ENCODE measurements around the gene XPNPEP1.

XPNPEP1 gene

DNA sequence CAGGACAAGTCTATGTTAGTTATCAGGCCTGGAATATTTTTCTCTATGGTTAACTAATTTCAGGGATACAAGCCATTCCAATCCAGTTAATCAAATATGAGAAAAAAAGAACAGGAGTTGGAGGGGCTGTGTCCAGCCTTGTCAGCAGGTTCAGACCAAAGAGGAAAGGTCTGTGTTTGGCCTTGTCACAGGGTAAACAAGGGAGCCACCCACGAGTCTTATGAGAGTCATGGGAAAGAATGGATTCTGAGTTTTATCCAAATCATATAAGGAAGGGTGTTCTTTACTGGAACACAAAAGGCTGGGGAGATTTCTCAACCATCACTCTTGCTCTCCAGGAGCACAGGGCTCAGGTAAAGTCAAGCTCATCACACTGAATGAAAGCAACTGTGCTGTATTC is 99.1 kb downstream of the XPNPEP1 start:
- Histone ChIP-seq H3K27me3 (ENCODE audit: low read length) (no peaks in the 10 kb centered on the region), H3K4me2 (ENCODE audit: low read depth, low read length, poor library complexity, severe bottlenecking) (no peak overlapping the region), H3K79me2 (ENCODE audit: insufficient read depth, low read length) (no peaks in the 10 kb centered on the region), H4K20me1 (ENCODE audit: low read depth, low read length) (no peaks in the 10 kb centered on the region), H3K9ac (ENCODE audit: low read length) (no peak overlapping the region), H3K4me3 (ENCODE audit: insufficient read depth, low read length, poor library complexity, severe bottlenecking) (no peak overlapping the region), H3K27ac (ENCODE audit: low read depth, low read length) (no peak overlapping the region), H3F3A (ENCODE audit: insufficient read depth) (no peaks in the 10 kb centered on the region), H3K9me3 (ENCODE audit: insufficient read depth, low read length) (no peaks in the 10 kb centered on the region), H2AFZ (ENCODE audit: low read depth, low read length, severe bottlenecking) (no peak overlapping the region), H3K9me2 (replicated peaks; ENCODE audit: insufficient read depth, low read length) (no peaks in the 10 kb centered on the region; the same call in 1 of the 2 replicates), H3K36me3 (ENCODE audit: low read length) (no peaks in the 10 kb centered on the region)
- TF ChIP-seq, protein P1, sequence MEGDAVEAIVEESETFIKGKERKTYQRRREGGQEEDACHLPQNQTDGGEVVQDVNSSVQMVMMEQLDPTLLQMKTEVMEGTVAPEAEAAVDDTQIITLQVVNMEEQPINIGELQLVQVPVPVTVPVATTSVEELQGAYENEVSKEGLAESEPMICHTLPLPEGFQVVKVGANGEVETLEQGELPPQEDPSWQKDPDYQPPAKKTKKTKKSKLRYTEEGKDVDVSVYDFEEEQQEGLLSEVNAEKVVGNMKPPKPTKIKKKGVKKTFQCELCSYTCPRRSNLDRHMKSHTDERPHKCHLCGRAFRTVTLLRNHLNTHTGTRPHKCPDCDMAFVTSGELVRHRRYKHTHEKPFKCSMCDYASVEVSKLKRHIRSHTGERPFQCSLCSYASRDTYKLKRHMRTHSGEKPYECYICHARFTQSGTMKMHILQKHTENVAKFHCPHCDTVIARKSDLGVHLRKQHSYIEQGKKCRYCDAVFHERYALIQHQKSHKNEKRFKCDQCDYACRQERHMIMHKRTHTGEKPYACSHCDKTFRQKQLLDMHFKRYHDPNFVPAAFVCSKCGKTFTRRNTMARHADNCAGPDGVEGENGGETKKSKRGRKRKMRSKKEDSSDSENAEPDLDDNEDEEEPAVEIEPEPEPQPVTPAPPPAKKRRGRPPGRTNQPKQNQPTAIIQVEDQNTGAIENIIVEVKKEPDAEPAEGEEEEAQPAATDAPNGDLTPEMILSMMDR (IDR thresholded peaks at IDR 0.05; ENCODE audit: insufficient read depth, low read length, poor library complexity, severe bottlenecking), result no peak
- no peak for TF ChIP-seq EZH2phosphoT487 (conservative IDR thresholded peaks at IDR 0.05; ENCODE audit: low read length)

DNA sequence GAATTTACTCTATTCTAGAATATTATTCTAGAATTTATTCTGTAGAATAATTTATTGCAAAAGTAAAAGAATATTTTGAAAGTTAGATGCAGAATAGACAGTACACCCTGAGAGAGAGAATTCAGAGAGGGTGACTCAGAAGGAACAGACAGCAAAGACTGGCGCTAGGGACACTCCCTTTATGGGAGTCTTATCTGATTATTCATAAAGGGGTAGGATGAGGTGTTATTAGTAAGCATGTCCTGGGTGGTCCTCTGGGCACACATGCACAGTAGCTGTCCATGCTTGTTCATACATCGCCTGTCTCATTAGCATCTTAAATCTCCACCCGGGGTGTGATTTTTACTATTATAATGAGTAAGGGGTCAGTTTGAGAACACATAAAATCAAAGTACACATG is 100.1 kb downstream of the XPNPEP1 start:
- Histone ChIP-seq H3K4me3 (ENCODE audit: insufficient read depth, low read length, poor library complexity, severe bottlenecking) (no peak overlapping the region), H3K27ac (ENCODE audit: low read depth, low read length) (no peak overlapping the region)

DNA sequence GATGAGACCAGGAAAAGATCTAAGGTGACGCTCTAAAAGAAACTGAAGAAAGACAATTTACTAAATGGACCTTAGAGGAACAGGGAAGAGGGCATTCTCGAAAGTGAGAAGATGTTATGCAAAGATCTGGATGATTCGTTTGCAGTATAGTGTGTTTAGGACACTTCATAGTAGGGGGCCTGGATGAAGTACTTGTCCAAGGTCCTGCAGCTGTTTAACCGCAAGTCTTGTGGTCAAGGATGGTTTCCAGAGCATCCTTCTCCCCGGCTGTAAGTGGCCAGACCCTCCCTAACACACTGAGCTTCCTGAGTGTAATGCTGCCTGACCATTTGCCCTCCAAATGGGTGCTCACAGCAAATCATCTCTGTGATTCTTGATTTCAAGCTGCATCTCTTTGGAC is 101.6 kb downstream of the XPNPEP1 start:
- H3K9me2 ChIP-seq (replicated peaks; ENCODE audit: insufficient read depth, low read length), result no peaks in the 10 kb centered on the region; the same call in 1 of the 2 replicates
- H3K27me3 ChIP-seq (ENCODE audit: low read length), result no peaks in the 10 kb centered on the region
- no peak overlapping the region for H3K4me3 ChIP-seq (ENCODE audit: insufficient read depth, low read length, poor library complexity, severe bottlenecking)
- H3K4me2 ChIP-seq (ENCODE audit: low read depth, low read length, poor library complexity, severe bottlenecking), result no peak overlapping the region
- no peaks in the 10 kb centered on the region for H3F3A ChIP-seq (ENCODE audit: insufficient read depth)
- no peak for TF ChIP-seq EZH2phosphoT487 (conservative IDR thresholded peaks at IDR 0.05; ENCODE audit: low read length)
- TF ChIP-seq, protein P1 (IDR thresholded peaks at IDR 0.05; ENCODE audit: insufficient read depth, low read length, poor library complexity, severe bottlenecking), result no peak
- H4K20me1 ChIP-seq (ENCODE audit: low read depth, low read length), result no peaks in the 10 kb centered on the region
- H3K9me3 ChIP-seq (ENCODE audit: insufficient read depth, low read length), result no peaks in the 10 kb centered on the region
- H3K27ac ChIP-seq (ENCODE audit: low read depth, low read length), result no peak overlapping the region
- H3K36me3 ChIP-seq (ENCODE audit: low read length), result no peaks in the 10 kb centered on the region
- H3K79me2 ChIP-seq (ENCODE audit: insufficient read depth, low read length), result no peaks in the 10 kb centered on the region
- no peak overlapping the region for H2AFZ ChIP-seq (ENCODE audit: low read depth, low read length, severe bottlenecking)
- H3K9ac ChIP-seq (ENCODE audit: low read length), result no peak overlapping the region

More for the DNA sequence above, 100.1 kb downstream of the XPNPEP1 start:
- no peak overlapping the region for H3K4me2 ChIP-seq (ENCODE audit: low read depth, low read length, poor library complexity, severe bottlenecking)
- H3F3A ChIP-seq (ENCODE audit: insufficient read depth), result no peaks in the 10 kb centered on the region
- H3K27me3 ChIP-seq (ENCODE audit: low read length), result no peaks in the 10 kb centered on the region
- no peaks in the 10 kb centered on the region for H3K36me3 ChIP-seq (ENCODE audit: low read length)
- no peaks in the 10 kb centered on the region for H3K79me2 ChIP-seq (ENCODE audit: insufficient read depth, low read length)
- no peak overlapping the region for H2AFZ ChIP-seq (ENCODE audit: low read depth, low read length, severe bottlenecking)
- H3K9me2 ChIP-seq (replicated peaks; ENCODE audit: insufficient read depth, low read length), result no peaks in the 10 kb centered on the region; the same call in 1 of the 2 replicates
- no peaks in the 10 kb centered on the region for H4K20me1 ChIP-seq (ENCODE audit: low read depth, low read length)
- no peaks in the 10 kb centered on the region for H3K9me3 ChIP-seq (ENCODE audit: insufficient read depth, low read length)
- H3K9ac ChIP-seq (ENCODE audit: low read length), result no peak overlapping the region
- TF ChIP-seq, protein P1 (IDR thresholded peaks at IDR 0.05; ENCODE audit: insufficient read depth, low read length, poor library complexity, severe bottlenecking), result no peak
- TF ChIP-seq EZH2phosphoT487 (conservative IDR thresholded peaks at IDR 0.05; ENCODE audit: low read length), result no peak

All from SU-DHL-6 (cell line).